DOHH2 (cell line): ENCODE data around the gene B4GALT4.

Experiments used
- EZH2phosphoT487 ChIP-seq: fragments of 200-600 bp; sonication (generic); IDR thresholded peaks from 2 replicates; pipeline ENCODE4 v1.6.1; 2017; ENCODE audit warnings: borderline replicate concordance, mild to moderate bottlenecking, antibody characterized with exemption, low read length, moderate library complexity, mixed read lengths
- TF ChIP-seq, protein P1 (sequence below): fragments of 200-600 bp; sonication (generic); IDR thresholded peaks from one replicate; pipeline ENCODE4 v1.5.1; 2014; ENCODE audit warnings: antibody characterized with exemption, mild to moderate bottlenecking, low read depth, low read length; ENCODE audit not compliant: poor library complexity, severe bottlenecking

DNA sequence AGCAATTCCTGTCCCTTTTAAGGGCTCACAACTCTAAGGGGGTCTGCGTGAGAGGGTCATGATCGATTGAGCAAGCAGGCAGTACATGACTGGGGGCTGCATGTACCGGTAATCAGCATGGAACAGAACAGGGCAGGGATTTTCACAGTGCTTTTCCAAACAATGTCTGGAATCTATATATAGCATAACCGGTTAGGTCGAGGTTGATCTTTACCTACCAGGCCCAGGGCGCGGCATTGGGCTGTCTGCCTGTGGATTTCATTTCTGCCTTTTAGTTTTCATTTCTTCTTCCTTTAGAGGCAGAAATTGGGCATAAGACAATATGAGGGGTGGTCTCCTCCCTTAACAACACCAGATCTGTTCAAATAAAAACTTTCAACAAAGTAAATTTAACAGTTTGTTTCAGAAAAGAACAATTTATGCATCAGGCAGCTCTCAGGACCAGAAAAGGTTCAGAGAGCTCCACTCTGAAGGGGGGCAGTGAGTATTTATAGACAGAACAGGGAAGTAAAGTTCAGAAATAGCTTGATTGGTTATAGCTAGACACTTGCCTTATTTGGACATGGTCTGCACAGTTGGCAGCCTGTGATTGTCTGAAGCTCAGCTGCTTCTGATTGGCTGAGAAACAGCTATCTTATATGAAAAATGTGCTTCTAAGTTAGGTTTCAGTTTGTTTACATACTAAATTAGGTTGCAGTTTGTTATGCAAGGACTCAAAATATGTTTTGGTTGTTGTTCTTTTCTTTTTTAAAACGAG lies 17.2 kb upstream of the B4GALT4 start:
- TF ChIP-seq, protein P1, sequence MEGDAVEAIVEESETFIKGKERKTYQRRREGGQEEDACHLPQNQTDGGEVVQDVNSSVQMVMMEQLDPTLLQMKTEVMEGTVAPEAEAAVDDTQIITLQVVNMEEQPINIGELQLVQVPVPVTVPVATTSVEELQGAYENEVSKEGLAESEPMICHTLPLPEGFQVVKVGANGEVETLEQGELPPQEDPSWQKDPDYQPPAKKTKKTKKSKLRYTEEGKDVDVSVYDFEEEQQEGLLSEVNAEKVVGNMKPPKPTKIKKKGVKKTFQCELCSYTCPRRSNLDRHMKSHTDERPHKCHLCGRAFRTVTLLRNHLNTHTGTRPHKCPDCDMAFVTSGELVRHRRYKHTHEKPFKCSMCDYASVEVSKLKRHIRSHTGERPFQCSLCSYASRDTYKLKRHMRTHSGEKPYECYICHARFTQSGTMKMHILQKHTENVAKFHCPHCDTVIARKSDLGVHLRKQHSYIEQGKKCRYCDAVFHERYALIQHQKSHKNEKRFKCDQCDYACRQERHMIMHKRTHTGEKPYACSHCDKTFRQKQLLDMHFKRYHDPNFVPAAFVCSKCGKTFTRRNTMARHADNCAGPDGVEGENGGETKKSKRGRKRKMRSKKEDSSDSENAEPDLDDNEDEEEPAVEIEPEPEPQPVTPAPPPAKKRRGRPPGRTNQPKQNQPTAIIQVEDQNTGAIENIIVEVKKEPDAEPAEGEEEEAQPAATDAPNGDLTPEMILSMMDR = no peak
- TF ChIP-seq EZH2phosphoT487 = no peak
